IMR-90 (cell line): Measurements from ENCODE around the gene UTY. TPM values are rescaled to one million over a fixed set of nuclear protein-coding genes. Genes with fewer than 3 reads are reported as not detected.

Source experiments
- ATAC-seq: fragments of 200-7000 bp; cut with Tn5 transposase; 2 replicates; pipeline ENCODE4 v1.9.1; 2020; ENCODE audit warnings: low read depth, mild to moderate bottlenecking, moderate library complexity
- BruUV-seq: library from RNA; stranded (reverse); fragments of 400-500 nt; replicated peaks from 2 replicates; lab custom pipeline; 2021; lab: Mats Ljungman, UMichigan
- CTCF ChIA-PET: fragments of 300-600 bp; formaldehyde crosslinking; extraction: SDS; loops from one replicate; lab custom pipeline; 2021; ENCODE audit warnings: antibody characterized with exemption; lab: Yijun Ruan, JAX
- POLR2A ChIA-PET: fragments of 300-600 bp; sonication (Branson Sonifier 250); formaldehyde crosslinking; loops from one replicate; lab custom pipeline; 2022; ENCODE audit warnings: antibody characterized with exemption; ENCODE audit not compliant: unreplicated experiment; lab: Charles Lee
- DNase-seq: peaks from one replicate; pipeline ENCODE4 v3.0.0; 2013
- H2AFZ ChIP-seq: replicated peaks from 2 replicates; pipeline ENCODE3; 2013; ENCODE audit warnings: low read length, mild to moderate bottlenecking; ENCODE audit not compliant: poor library complexity
- H2AK5ac ChIP-seq: 2 replicates; pipeline ENCODE4 v1.6.1; 2013; ENCODE audit warnings: low read depth, low read length, inconsistent platforms
- H2AK9ac ChIP-seq: replicated peaks from 2 replicates; pipeline ENCODE3; 2013; ENCODE audit warnings: mild to moderate bottlenecking, low read depth, low read length, moderate library complexity; ENCODE audit not compliant: poor library complexity
- H2BK120ac ChIP-seq: 2 replicates; pipeline ENCODE4 v1.6.1; 2013; ENCODE audit warnings: low read depth, low read length, inconsistent platforms
- H2BK15ac ChIP-seq: 3 replicates; pipeline ENCODE4 v1.6.1; 2013; ENCODE audit warnings: low read depth, low read length, inconsistent platforms
- H2BK20ac ChIP-seq: 2 replicates; pipeline ENCODE4 v1.6.1; 2013; ENCODE audit warnings: low read depth, mild to moderate bottlenecking, inconsistent platforms, low read length, moderate library complexity
- H2BK5ac ChIP-seq: 2 replicates; pipeline ENCODE4 v1.6.1; 2013; ENCODE audit warnings: mild to moderate bottlenecking, low read depth, low read length, inconsistent platforms; ENCODE audit not compliant: poor library complexity, severe bottlenecking
- H3K14ac ChIP-seq: replicated peaks from 2 replicates; pipeline ENCODE4 v1.6.1; 2013; ENCODE audit warnings: low read depth, low read length, inconsistent platforms
- H3K18ac ChIP-seq: 2 replicates; pipeline ENCODE4 v1.6.1; 2013; ENCODE audit warnings: low read depth, low read length, control low read depth
- H3K23ac ChIP-seq: 2 replicates; pipeline ENCODE4 v1.6.1; 2013; ENCODE audit warnings: low read depth, low read length, inconsistent platforms
- H3K27ac ChIP-seq: 2 replicates; pipeline ENCODE4 v1.5.1; 2013; ENCODE audit warnings: mild to moderate bottlenecking, control low read depth, low read length; ENCODE audit not compliant: insufficient read depth
- H3K27me3 ChIP-seq: 2 replicates; pipeline ENCODE4 v1.6.1; 2013; ENCODE audit warnings: low read length; ENCODE audit not compliant: control insufficient read depth, insufficient read depth
- H3K36me3 ChIP-seq: 2 replicates; pipeline ENCODE4 v1.6.1; 2013; ENCODE audit warnings: low read length, mixed read lengths; ENCODE audit not compliant: control insufficient read depth, insufficient read depth
- H3K4ac ChIP-seq: 2 replicates; pipeline ENCODE4 v1.6.1; 2013; ENCODE audit warnings: low read depth, low read length, inconsistent platforms
- H3K4me1 ChIP-seq: 2 replicates; pipeline ENCODE4 v1.6.1; 2013; ENCODE audit warnings: low read length, mixed read lengths; ENCODE audit not compliant: control insufficient read depth, insufficient read depth
- H3K4me2 ChIP-seq: 2 replicates; pipeline ENCODE4 v1.6.1; 2013; ENCODE audit warnings: low read depth, mild to moderate bottlenecking, control low read depth, low read length, moderate library complexity
- H3K4me3 ChIP-seq: 2 replicates; pipeline ENCODE4 v1.5.1; 2013; ENCODE audit warnings: low read depth, mild to moderate bottlenecking, control low read depth, low read length, moderate library complexity; ENCODE audit not compliant: insufficient read depth
- H3K56ac ChIP-seq: 2 replicates; pipeline ENCODE4 v1.6.1; 2013; ENCODE audit warnings: low read length, inconsistent platforms; ENCODE audit not compliant: insufficient read depth; ENCODE audit errors: extremely low read depth
- H3K79me1 ChIP-seq, 2 experiments: 2 replicates each; pipeline ENCODE4 v1.6.1; 2013; ENCODE audit warnings: low read length in 2 of 2, inconsistent platforms in 1 of 2, low read depth in 1 of 2
- H3K9ac ChIP-seq: 2 replicates; pipeline ENCODE4 v1.6.1; 2013; ENCODE audit warnings: low read depth, low read length, control low read depth
- H3K9me1 ChIP-seq: 2 replicates; pipeline ENCODE4 v1.6.1; 2013; ENCODE audit warnings: low read length, inconsistent platforms; ENCODE audit not compliant: insufficient read depth
- H3K9me3 ChIP-seq: 2 replicates; pipeline ENCODE4 v1.6.1; 2013; ENCODE audit warnings: low read length; ENCODE audit not compliant: control insufficient read depth, insufficient read depth
- H4K20me1 ChIP-seq: 2 replicates; pipeline ENCODE4 v1.6.1; 2013; ENCODE audit warnings: low read length, inconsistent platforms; ENCODE audit not compliant: insufficient read depth
- H4K5ac ChIP-seq: 2 replicates; pipeline ENCODE4 v1.6.1; 2013; ENCODE audit warnings: mild to moderate bottlenecking, low read depth, low read length, control low read depth
- H4K8ac ChIP-seq, 2 experiments: 2 replicates each; pipeline ENCODE4 v1.6.1; 2013; ENCODE audit warnings: low read depth in 2 of 2, low read length in 2 of 2, control low read depth in 1 of 2, inconsistent platforms in 1 of 2
- H4K91ac ChIP-seq: 2 replicates; pipeline ENCODE4 v1.6.1; 2013; ENCODE audit warnings: low read depth, low read length, inconsistent platforms; ENCODE audit not compliant: insufficient read depth
- CEBPB ChIP-seq: IDR thresholded peaks from 2 replicates; pipeline ENCODE4 v1.6.1; 2012; ENCODE audit warnings: low read depth, low read length, improper control_type of control experiment
- CTCF ChIP-seq: conservative IDR thresholded peaks from 2 replicates; pipeline ENCODE4 v1.5.1; 2012; ENCODE audit warnings: mild to moderate bottlenecking, low read depth, low read length, improper control_type of control experiment
- FOS ChIP-seq: fragments of 150-350 bp; IDR thresholded peaks from 2 replicates; pipeline ENCODE4 v1.6.1; 2016; ENCODE audit warnings: low read depth, low read length
- MAZ ChIP-seq: IDR thresholded peaks from 2 replicates; pipeline ENCODE4 v1.6.1; 2012; ENCODE audit warnings: low read depth, mild to moderate bottlenecking, low read length, improper control_type of control experiment, moderate library complexity, borderline replicate concordance
- MXI1 ChIP-seq: IDR thresholded peaks from 2 replicates; pipeline ENCODE4 v1.6.1; 2012; ENCODE audit warnings: low read depth, mild to moderate bottlenecking, low read length, moderate library complexity, borderline replicate concordance
- POLR2A ChIP-seq: IDR thresholded peaks from 2 replicates; pipeline ENCODE4 v1.6.1; 2012; ENCODE audit warnings: mild to moderate bottlenecking, low read depth, low read length
- RAD21 ChIP-seq: IDR thresholded peaks from 2 replicates; pipeline ENCODE4 v1.6.1; 2012; ENCODE audit warnings: low read length, improper control_type of control experiment
- RCOR1 ChIP-seq: IDR thresholded peaks from 2 replicates; pipeline ENCODE4 v1.6.1; 2012; ENCODE audit warnings: mild to moderate bottlenecking, low read length, improper control_type of control experiment; ENCODE audit not compliant: insufficient replicate concordance
- RFX5 ChIP-seq: IDR thresholded peaks from 2 replicates; pipeline ENCODE4 v1.8.0; 2012; ENCODE audit warnings: low read depth, mild to moderate bottlenecking, low read length, moderate library complexity
- SMC3 ChIP-seq: fragments of 150-350 bp; IDR thresholded peaks from 2 replicates; pipeline ENCODE4 v1.6.1; 2016; ENCODE audit warnings: low read depth, mild to moderate bottlenecking, antibody characterized with exemption, low read length, moderate library complexity
- USF2 ChIP-seq: fragments of 150-350 bp; IDR thresholded peaks from 2 replicates; pipeline ENCODE4 v1.6.1; 2017; ENCODE audit warnings: mild to moderate bottlenecking, antibody characterized with exemption, low read length, low read depth
- dilution Hi-C: fragments of 300-500 bp; cut with HindIII; formaldehyde crosslinking; loops from one replicate; pipeline ENCODE4 v1.14.3; 2018; ENCODE audit warnings: low sequenced_read_pairs; ENCODE audit not compliant: unreplicated experiment
- in situ Hi-C: fragments of 300-500 bp; cut with MboI; formaldehyde crosslinking; loops from 3 replicates; pipeline ENCODE4 v1.14.3; 2019; ENCODE audit warnings: low sequenced_read_pairs, inconsistent platforms, mixed read lengths
- intact Hi-C: fragments of 100-400 bp; cut with micrococcal nuclease; formaldehyde crosslinking; loops from 2 replicates; pipeline ENCODE4 v1.10.0; 2022
- polyA plus RNA-seq, 3 experiments: library from polyadenylated mRNA; depleted of rRNA; stranded (reverse); fragments of >200 nt; gene quantifications; 2 replicates each; pipeline ENCODE4 v1.2.3, GENCODE V29; 2012; ENCODE audit warnings: low replicate concordance in 1 of 3
- total RNA-seq: library from RNA; depleted of rRNA; stranded (reverse); fragments of >200 nt; gene quantifications from 2 replicates; pipeline ENCODE4 v1.2.3, GENCODE V29; 2012
- TF ChIP-seq, protein P1 (sequence below): fragments of 150-350 bp; IDR thresholded peaks from 2 replicates; pipeline ENCODE4 v1.6.1; 2016; ENCODE audit warnings: low read depth, mild to moderate bottlenecking, low read length, moderate library complexity, borderline replicate concordance

Gene UTY
- total and polyA plus RNA-seq, 2 of the 4 experiments (the other 2 are of a cell fraction) = not detected

DNA sequence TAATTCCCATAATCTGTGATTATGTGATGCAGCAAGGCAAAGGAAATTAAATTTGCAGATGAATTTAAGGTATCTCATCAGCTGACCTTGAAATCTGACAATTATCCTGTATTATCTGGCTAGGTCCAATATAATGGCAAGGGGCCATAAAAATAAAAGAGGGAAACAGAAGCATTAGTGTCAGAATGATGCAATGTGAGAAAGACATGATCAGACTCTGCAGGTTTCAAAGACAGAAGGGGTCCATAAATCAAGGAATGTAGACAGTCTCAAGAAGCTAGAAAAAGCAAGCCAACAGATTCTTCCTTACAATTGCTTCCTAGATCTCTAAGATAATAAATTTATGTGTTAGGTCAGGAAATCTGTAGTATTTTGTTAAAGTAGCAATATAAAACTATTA, 208.1 kb downstream of the UTY start:
- no peaks in the 10 kb centered on the region for H3K9me3 ChIP-seq
- H3K79me1 ChIP-seq = no peaks in the 10 kb centered on the region
- no peak overlapping the region for H2BK5ac ChIP-seq
- no peaks in the 10 kb centered on the region for H4K20me1 ChIP-seq
- dilution Hi-C loops (no loop called here), in situ Hi-C loops (no loop called here), intact Hi-C loops (no loop called here)
- ATAC-seq (no peak), DNase-seq (no peak)
- H3K36me3 ChIP-seq = no peaks in the 10 kb centered on the region
- no peak overlapping the region for H2AK9ac ChIP-seq
- no peak overlapping the region for H2AK5ac ChIP-seq
- H3K27me3 ChIP-seq = no peaks in the 10 kb centered on the region
- H4K91ac ChIP-seq = no peak overlapping the region
- H3K18ac ChIP-seq = no peak overlapping the region
- no peak overlapping the region for H2AFZ ChIP-seq
- no peak overlapping the region for H3K4me2 ChIP-seq
- no peak overlapping the region for H2BK120ac ChIP-seq
- CTCF ChIA-PET = no interaction called here
- no peak overlapping the region for H3K4me3 ChIP-seq
- H3K9me1 ChIP-seq = no peaks in the 10 kb centered on the region
- no peak overlapping the region for H3K56ac ChIP-seq
- H4K8ac ChIP-seq = no peak overlapping the region
- H3K4ac ChIP-seq = no peak overlapping the region
- H3K27ac ChIP-seq = no peak overlapping the region
- H3K23ac ChIP-seq = no peak overlapping the region
- no peak overlapping the region for H3K9ac ChIP-seq
- TF ChIP-seq, protein P1, sequence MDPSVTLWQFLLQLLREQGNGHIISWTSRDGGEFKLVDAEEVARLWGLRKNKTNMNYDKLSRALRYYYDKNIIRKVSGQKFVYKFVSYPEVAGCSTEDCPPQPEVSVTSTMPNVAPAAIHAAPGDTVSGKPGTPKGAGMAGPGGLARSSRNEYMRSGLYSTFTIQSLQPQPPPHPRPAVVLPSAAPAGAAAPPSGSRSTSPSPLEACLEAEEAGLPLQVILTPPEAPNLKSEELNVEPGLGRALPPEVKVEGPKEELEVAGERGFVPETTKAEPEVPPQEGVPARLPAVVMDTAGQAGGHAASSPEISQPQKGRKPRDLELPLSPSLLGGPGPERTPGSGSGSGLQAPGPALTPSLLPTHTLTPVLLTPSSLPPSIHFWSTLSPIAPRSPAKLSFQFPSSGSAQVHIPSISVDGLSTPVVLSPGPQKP = no peak
- TF ChIP-seq CEBPB (no peak), MAZ (no peak), SMC3 (no peak), USF2 (no peak), RFX5 (no peak), CTCF (no peak), POLR2A (no peak), MXI1 (no peak), RCOR1 (no peak), FOS (no peak), RAD21 (no peak)
- POLR2A ChIA-PET = no interaction called here
- no peak overlapping the region for H4K5ac ChIP-seq
- H2BK15ac ChIP-seq = no peak overlapping the region
- no peak overlapping the region for H3K14ac ChIP-seq
- H3K4me1 ChIP-seq = no peaks in the 10 kb centered on the region
- no TSS peak for BruUV-seq
- no peak overlapping the region for H2BK20ac ChIP-seq
